HepG2 (cell line): ENCODE results near the gene RAI14. TPM values are rescaled to one million over a fixed set of nuclear protein-coding genes. Genes with fewer than 3 reads are reported as not detected.

ENCODE experiments used
- ATAC-seq: fragments of 200-7000 bp; cut with Tn5 transposase; 3 replicates; pipeline ENCODE4 v1.9.1; 2020; ENCODE audit warnings: mild to moderate bottlenecking, moderate library complexity
- BruUV-seq: library from RNA; stranded (reverse); fragments of 400-500 nt; replicated peaks from 2 replicates; lab custom pipeline; 2021; lab: Mats Ljungman, UMichigan
- CTCF ChIA-PET: fragments of 300-600 bp; formaldehyde crosslinking; extraction: SDS; loops from one replicate; lab custom pipeline; 2021; ENCODE audit warnings: low total read pairs, inconsistent platforms, low intra/inter-chr PET ratio; lab: Yijun Ruan, JAX
- POLR2A ChIA-PET: fragments of 350-600 bp; sonication (Branson Sonifier 250); formaldehyde crosslinking; loops from one replicate; lab custom pipeline; 2020; ENCODE audit warnings: antibody characterized with exemption, inconsistent platforms; lab: Yijun Ruan, JAX
- DNase-seq: peaks from one replicate; pipeline ENCODE4 v3.0.0-alpha.2; 2015; ENCODE audit warnings: low spot score
- FAIRE-seq: peaks from 3 replicates; lab custom pipeline; 2011; peaks lifted over from hg19 to GRCh38; lab: Jason Lieb, UNC
- H2AFZ ChIP-seq: one replicate; pipeline ENCODE4 v1.6.1; 2011; ENCODE audit warnings: low read length, inconsistent platforms
- H3K27ac ChIP-seq: fragments of 300-600 bp; 3 replicates; pipeline ENCODE4 v1.8.0; 2011; ENCODE audit warnings: mixed run types, mild to moderate bottlenecking, mixed read lengths, low read length, inconsistent platforms; ENCODE audit not compliant: insufficient read depth; ENCODE audit errors: extremely low read length
- H3K27me3 ChIP-seq, 2 experiments: fragments of 200-600 bp in 1 of 2; 2 replicates in 1 of 2; 3 replicates in 1 of 2; pipeline versions ENCODE4 v1.6.0 to v1.8.0; 2011; ENCODE audit warnings: low read length in 2 of 2, mild to moderate bottlenecking in 2 of 2, moderate library complexity in 2 of 2, inconsistent platforms in 1 of 2; ENCODE audit not compliant: insufficient read depth in 2 of 2, control insufficient read depth in 1 of 2
- H3K36me3 ChIP-seq, 2 experiments: fragments of 200-600 bp in 1 of 2; replicated peaks in 1 of 2; 2 replicates in 1 of 2; 3 replicates in 1 of 2; pipeline versions ENCODE4 v1.5.1 to v1.8.0; 2011; ENCODE audit warnings: low read length in 2 of 2, inconsistent platforms in 1 of 2; ENCODE audit not compliant: insufficient read depth in 2 of 2, control insufficient read depth in 1 of 2
- H3K4me1 ChIP-seq: 2 replicates; pipeline ENCODE4 v1.5.1; 2012; ENCODE audit warnings: low read length, inconsistent platforms; ENCODE audit not compliant: insufficient read depth
- H3K4me2 ChIP-seq: 2 replicates; pipeline ENCODE4 v1.6.0; 2011; ENCODE audit warnings: low read depth, low read length, inconsistent platforms
- H3K4me3 ChIP-seq, 3 experiments: fragments of 200-600 bp in 1 of 3; sonication (generic), shearing (Covaris generic) in 1 of 3; replicated peaks in 1 of 3; 2 replicates each; pipeline ENCODE4 v1.5.1; 2011 to 2016; ENCODE audit warnings: low read length in 3 of 3, inconsistent platforms in 2 of 3, low read depth in 2 of 3, mild to moderate bottlenecking in 2 of 3, control low read depth in 1 of 3, mixed read lengths in 1 of 3; ENCODE audit not compliant: insufficient read depth in 1 of 3
- H3K79me2 ChIP-seq: one replicate; pipeline ENCODE4 v1.6.1; 2011; ENCODE audit warnings: low read length, inconsistent platforms; ENCODE audit not compliant: insufficient read depth
- H3K9ac ChIP-seq: 2 replicates; pipeline ENCODE4 v1.6.0; 2011; ENCODE audit warnings: mild to moderate bottlenecking, low read depth, low read length, inconsistent platforms; ENCODE audit not compliant: insufficient read depth
- H3K9me3 ChIP-seq: 2 replicates; pipeline ENCODE4 v1.5.1; 2012; ENCODE audit warnings: mild to moderate bottlenecking, low read length
- H4K20me1 ChIP-seq: 2 replicates; pipeline ENCODE4 v1.6.0; 2011; ENCODE audit warnings: inconsistent platforms, mild to moderate bottlenecking, low read length, moderate library complexity; ENCODE audit not compliant: insufficient read depth
- ATF3 ChIP-seq: sonication (generic); formaldehyde crosslinking; IDR thresholded peaks from 2 replicates; pipeline ENCODE4 v1.4.0; 2020; ENCODE audit warnings: missing genetic modification reagents
- ATF5 ChIP-seq: sonication (generic); formaldehyde crosslinking; IDR thresholded peaks from 2 replicates; pipeline ENCODE4 v1.4.0; 2020; ENCODE audit warnings: mild to moderate bottlenecking, low read depth, missing genetic modification reagents
- DNMT3B ChIP-seq: conservative IDR thresholded peaks from 2 replicates; pipeline ENCODE4 v1.6.1; 2016; ENCODE audit warnings: missing biosample characterization, control low read depth
- GRHL1 ChIP-seq: sonication (generic); formaldehyde crosslinking; conservative IDR thresholded peaks from 2 replicates; pipeline ENCODE4 v1.8.0; 2022; ENCODE audit warnings: missing genetic modification reagents
- NR0B2 ChIP-seq: sonication (generic); formaldehyde crosslinking; IDR thresholded peaks from 2 replicates; pipeline ENCODE4 v1.4.0; 2020; ENCODE audit warnings: mild to moderate bottlenecking, missing genetic modification reagents
- PLRG1 ChIP-seq: fragments of 450-650 bp; conservative IDR thresholded peaks from 2 replicates; pipeline ENCODE4 v1.6.1; 2016
- RAD21 ChIP-seq: fragments of 450-650 bp; formaldehyde crosslinking; IDR thresholded peaks from 2 replicates; pipeline ENCODE4 v1.5.0; 2020; ENCODE audit warnings: mild to moderate bottlenecking
- RFX1 ChIP-seq: fragments of 450-650 bp; IDR thresholded peaks from 2 replicates; pipeline ENCODE4 v1.6.1; 2017
- SMARCE1 ChIP-seq: fragments of 450-650 bp; IDR thresholded peaks from 2 replicates; pipeline ENCODE4 v1.6.1; 2017; ENCODE audit warnings: borderline replicate concordance
- ZBTB42 ChIP-seq: sonication (generic); formaldehyde crosslinking; IDR thresholded peaks from 2 replicates; pipeline ENCODE4 v1.5.0; 2020; ENCODE audit warnings: mild to moderate bottlenecking, missing genetic modification reagents
- ZMYM4 ChIP-seq: sonication (generic); formaldehyde crosslinking; IDR thresholded peaks from 2 replicates; pipeline ENCODE4 v1.8.1; 2023; ENCODE audit warnings: mild to moderate bottlenecking, missing genetic modification reagents
- ZNF546 ChIP-seq: sonication (generic); formaldehyde crosslinking; conservative IDR thresholded peaks from 2 replicates; pipeline ENCODE4 v1.8.1; 2023; ENCODE audit warnings: mild to moderate bottlenecking, missing genetic modification reagents
- ZNF687 ChIP-seq: sonication (generic); formaldehyde crosslinking; IDR thresholded peaks from 2 replicates; pipeline ENCODE4 v1.5.1; 2020; ENCODE audit warnings: mild to moderate bottlenecking, missing genetic modification reagents, moderate library complexity
- WGBS: methylation state at CpG from one replicate; pipeline ENCODE4 v1.1.6; 2017; ENCODE audit warnings: low lambda C conversion rate; 5-methylcytosine and 5-hydroxymethylcytosine counted together
- in situ Hi-C: cut with HindIII; loops from 2 replicates; pipeline ENCODE4 v1.10.0; 2017; ENCODE audit warnings: low pct_unique_long_range_greater_than_20kb; ENCODE audit not compliant: extremely low pct_ligation_motif_present
- intact Hi-C: fragments of 100-400 bp; cut with micrococcal nuclease; formaldehyde crosslinking; loops from one replicate; pipeline ENCODE4 v1.10.0; 2022; ENCODE audit not compliant: unreplicated experiment
- polyA plus RNA-seq, 8 experiments: library from polyadenylated mRNA; depleted of rRNA in 3 of 8; stranded (reverse) in 7 of 8; unstranded in 1 of 8; fragments of >200 nt; fragmentation: Illumina TruSeq in 4 of 8; extraction: Trizol in 4 of 8; gene quantifications; 2 replicates each; pipeline versions ENCODE4 v1.2.1 to v1.2.3, GENCODE V29; 2011 to 2016; ENCODE audit warnings: low read depth in 4 of 8, missing spikeins in 1 of 8, mixed read lengths in 1 of 8; ENCODE audit not compliant: insufficient read depth in 1 of 8
- total RNA-seq, 5 experiments: library from RNA; depleted of rRNA; stranded (reverse); fragments of >200 nt; fragmentation: Illumina TruSeq; extraction: Trizol; gene quantifications; 2 replicates each; pipeline ENCODE4 v1.2.3, GENCODE V29; 2016; ENCODE audit warnings: low read depth in 1 of 5

The RAI14 gene
- total and polyA plus RNA-seq, 2 of the 13 experiments (the other 11 are each of a cell fraction or from before 2014, with no cell fraction given): 12.6 to 18.2 TPM

GRCh38 chr5:34750206-34750605 lies 94.1 kb downstream of the RAI14 start:
- H2AFZ ChIP-seq: no peak overlapping the region
- no peak overlapping the region for H3K9ac ChIP-seq
- no peak overlapping the region for H3K4me3 ChIP-seq
- in situ Hi-C loops: no loop called here
- intact Hi-C loops: loop anchor here (10.0 kb wide), 1 partner anchor 85 kb away; the partner anchor contains the start of gene TTC23L
- H3K36me3 ChIP-seq: no peaks in the 10 kb centered on the region
- ChIA-PET CTCF (no interaction called here), POLR2A (no interaction called here)
- peaks cover 15% of the 10 kb centered on the region for H3K4me1 ChIP-seq
- no peaks in the 10 kb centered on the region for H4K20me1 ChIP-seq
- H3K79me2 ChIP-seq: no peaks in the 10 kb centered on the region
- no peak overlapping the region for H3K4me2 ChIP-seq
- DNase-seq (no peak), ATAC-seq (no peak), FAIRE-seq (no peak)
- no TSS peak for BruUV-seq
- H3K27ac ChIP-seq: no peak overlapping the region
- H3K9me3 ChIP-seq: no peaks in the 10 kb centered on the region
- TF ChIP-seq SMARCE1 (no peak), DNMT3B (CRISPR knock-in tag) (no peak), GRHL1 (CRISPR knock-in tag) (no peak), ZMYM4 (CRISPR knock-in tag) (no peak), ZBTB42 (no peak), ATF3 (no peak), ZNF687 (CRISPR knock-in tag) (no peak), ATF5 (no peak), ZNF546 (CRISPR knock-in tag) (no peak), RAD21 (CRISPR knock-in tag) (no peak), RFX1 (no peak), NR0B2 (no peak), PLRG1 (no peak)
- no peaks in the 10 kb centered on the region for H3K27me3 ChIP-seq
- WGBS: 96% methylated on average over 8 of the region's 8 CpGs
